HG03025 (cell line): ENCODE data around the gene ALOX5.
"Not testable (repeated sequence)": the region's sequence is repeated elsewhere in the genome, so short reads cannot be mapped to it uniquely, and the experiment has no call there.

ENCODE experiments used
- ATAC-seq: cut with Tn5 transposase; IDR thresholded peaks from one replicate; pipeline ENCODE4 v1.9.1; 2021; ENCODE audit warnings: mild to moderate bottlenecking, moderate library complexity; ENCODE audit not compliant: unreplicated experiment, low FRiP score

Gene ALOX5

DNA sequence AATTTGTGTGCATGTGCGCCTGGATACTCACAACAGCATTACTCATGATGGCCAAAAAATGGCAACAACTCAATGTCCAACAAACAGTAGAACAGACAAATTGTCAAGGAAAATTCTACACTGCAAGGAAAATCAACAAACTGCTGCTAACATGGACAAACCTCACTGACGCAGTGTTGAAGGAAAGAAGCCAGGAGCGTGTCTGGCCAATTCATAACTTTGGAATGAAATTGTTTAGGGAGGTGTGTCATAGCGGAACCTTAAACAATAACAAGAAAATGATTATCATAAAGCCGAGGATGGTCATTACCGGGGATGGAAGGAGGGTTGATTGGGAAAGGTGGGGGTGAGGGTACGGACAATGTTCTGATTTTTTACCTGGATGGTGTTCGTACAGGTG is 29.1 kb downstream of the ALOX5 start:
- no peak for ATAC-seq

- ATAC-seq = no peak
Measured at GRCh38 chr10:45404087-45404769, 30.2 kb downstream of the ALOX5 start.

- no peak for ATAC-seq
Measured at GRCh38 chr10:45404770-45405120, 30.7 kb downstream of the ALOX5 start.

DNA sequence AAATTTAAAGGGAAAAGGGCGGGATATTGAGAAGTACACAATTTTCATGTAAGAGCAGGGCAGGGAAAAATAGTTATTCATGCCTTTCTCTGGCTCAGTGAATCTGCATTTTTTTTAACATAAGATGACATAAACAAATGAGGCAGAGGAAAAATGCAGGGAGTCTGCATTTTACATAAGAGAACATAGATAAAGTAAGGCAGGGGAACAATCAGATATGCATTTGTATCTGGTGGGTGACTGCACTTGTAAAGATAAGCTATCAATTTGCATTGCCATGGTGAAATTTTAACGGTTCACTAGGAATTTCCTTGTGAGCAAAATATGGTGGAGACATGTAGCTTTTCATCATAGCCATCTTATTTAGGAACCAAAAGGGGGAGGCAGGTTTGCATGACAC is 33.5 kb downstream of the ALOX5 start:
- ATAC-seq = no peak

GRCh38 chr10:45408421-45409319 is 34.7 kb downstream of the ALOX5 start:
- ATAC-seq = no peak

- ATAC-seq = not testable (repeated sequence)
Measured at GRCh38 chr10:45409347-45409746, 35.3 kb downstream of the ALOX5 start.

- no peak for ATAC-seq
Measured at GRCh38 chr10:45409782-45410181, 35.8 kb downstream of the ALOX5 start.

DNA sequence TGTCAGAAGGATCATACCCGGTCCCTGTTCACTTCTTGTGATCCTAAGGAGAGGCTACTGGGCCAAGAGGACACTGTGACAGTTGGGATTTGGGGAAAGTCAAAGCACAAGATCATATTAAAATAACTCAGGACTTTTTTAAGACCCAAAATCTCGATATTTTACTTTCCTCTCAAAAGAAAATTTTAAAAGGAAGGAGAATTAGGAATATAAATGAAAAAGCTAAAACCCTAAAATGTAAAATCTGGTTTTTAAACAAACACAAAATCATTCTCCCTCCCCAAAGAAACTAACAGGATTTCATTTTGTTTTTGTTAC is 36.4 kb downstream of the ALOX5 start:
- no peak for ATAC-seq

DNA sequence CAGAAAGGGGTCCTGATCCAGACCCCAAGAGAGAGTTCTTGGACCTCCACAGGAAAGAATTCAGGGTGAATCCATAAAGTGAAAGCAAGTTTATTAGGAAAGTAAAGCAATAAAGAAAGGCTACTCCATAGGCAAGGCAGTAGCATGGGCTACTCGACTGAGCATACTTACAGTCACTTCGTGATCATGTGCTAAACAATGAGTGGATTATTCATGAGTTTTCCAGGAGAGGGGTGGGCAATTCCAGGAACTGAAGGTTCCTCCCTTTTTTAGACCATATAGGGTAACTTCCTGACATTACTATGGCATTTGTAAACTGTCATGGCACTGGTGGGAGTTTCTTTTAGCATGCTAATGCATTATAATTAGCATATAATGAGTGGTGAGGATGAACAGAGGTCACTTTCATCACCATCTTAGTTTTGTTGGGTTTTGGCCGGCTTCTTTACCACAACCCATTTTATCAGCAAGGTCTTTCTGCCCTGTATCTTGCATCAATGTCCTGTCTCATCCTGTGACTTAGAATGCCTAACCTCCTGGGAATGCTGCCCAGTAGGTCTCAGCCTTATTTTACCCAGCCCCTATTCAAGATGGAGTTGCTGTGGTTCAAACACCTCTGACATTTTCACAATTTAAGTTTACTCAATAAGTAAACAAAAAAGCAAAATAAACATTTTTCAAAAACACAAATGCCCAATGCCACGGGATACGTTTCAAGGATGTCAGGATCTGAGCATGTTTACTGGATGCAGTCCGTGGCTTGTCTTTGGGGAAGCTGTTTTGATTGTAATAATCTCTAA is 37.0 kb downstream of the ALOX5 start:
- no peak for ATAC-seq

DNA sequence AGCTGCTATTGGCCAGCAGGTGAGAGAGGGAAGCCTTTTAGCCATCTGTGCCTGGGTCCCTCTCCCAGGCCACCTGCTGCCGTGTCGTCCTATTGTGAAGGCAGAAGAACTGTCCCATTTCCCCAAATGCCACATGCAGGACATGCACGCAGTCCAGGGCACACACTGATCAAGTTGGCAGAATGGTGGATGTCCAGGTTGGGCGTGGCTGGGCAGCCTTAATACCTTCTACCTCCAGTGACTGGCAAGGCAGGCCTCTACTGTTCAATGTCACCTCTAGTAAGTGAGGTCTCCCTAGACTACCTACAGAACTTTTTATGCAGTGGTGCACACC is 37.6 kb downstream of the ALOX5 start:
- ATAC-seq = no peak

DNA sequence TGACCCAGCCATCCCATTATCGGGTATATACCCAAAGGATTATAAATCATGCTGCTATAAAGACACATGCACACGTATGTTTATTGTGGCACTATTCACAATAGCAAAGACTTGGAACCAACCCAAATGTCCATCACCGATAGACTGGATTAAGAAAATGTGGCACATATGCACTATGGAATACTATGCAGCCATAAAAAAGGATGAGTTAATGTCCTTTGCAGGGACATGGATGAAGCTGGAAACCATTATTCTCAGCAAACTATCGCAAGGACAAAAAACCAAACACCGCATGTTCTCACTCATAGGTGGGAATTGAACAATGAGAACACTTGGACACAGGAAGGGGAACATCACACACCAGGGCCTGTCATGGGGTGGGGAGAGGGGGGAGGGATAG is 41.0 kb downstream of the ALOX5 start:
- ATAC-seq = not testable (repeated sequence)

GRCh38 chr10:45416603-45417002 is 42.6 kb downstream of the ALOX5 start:
- ATAC-seq = no peak

- no peak for ATAC-seq
Measured at GRCh38 chr10:45417746-45418145, 43.7 kb downstream of the ALOX5 start.

GRCh38 chr10:45418417-45418848 is 44.4 kb downstream of the ALOX5 start:
- ATAC-seq = no peak

DNA sequence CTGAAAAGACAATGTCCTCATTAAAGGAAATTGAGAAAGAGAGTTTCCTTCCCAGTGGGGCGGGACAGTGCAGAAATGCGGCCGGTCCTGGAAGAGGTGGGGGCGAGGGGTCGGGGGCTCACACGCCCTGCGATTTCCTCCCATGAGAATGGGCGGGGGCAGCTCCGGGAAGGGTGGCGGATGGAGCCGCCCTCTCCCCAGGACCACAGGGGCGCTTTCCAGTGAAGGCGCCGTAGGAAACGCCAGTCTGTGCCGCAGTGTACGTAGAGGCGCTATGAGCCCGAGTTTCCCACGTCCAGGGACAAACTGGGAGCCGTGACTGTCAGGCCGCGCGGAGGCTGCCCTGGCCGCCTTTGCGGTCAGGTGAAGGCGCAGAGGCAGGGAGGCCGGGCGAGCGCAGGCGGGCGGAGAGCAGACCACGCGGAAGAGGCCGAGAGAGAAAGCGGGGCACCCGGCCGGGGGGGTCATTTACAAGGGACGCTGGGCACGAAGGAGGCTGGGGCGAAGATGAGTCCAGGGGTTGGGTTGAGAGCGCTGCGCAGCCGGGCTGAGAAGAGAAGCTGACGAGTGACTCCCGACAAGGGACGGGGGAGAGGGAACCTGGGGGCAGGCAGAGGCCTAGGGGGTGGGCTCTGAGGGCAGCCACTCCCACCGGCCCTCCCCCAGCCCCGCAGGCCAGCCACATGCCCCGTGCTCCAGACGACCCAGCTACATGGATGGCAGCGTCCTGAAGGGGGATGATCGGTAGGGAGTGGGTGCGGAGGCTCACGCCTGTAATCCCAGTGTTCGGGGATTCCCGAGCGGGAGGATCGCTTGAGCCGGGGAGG is 45.0 kb downstream of the ALOX5 start:
- peak; percentile 30 for ATAC-seq

GRCh38 chr10:45419676-45420025 is 45.6 kb downstream of the ALOX5 start:
- peak; percentile 3 for ATAC-seq

- ATAC-seq = peak; percentile 41
Measured at GRCh38 chr10:45420453-45421192, 46.6 kb downstream of the ALOX5 start.

GRCh38 chr10:45421221-45422097 is 47.4 kb downstream of the ALOX5 start:
- no peak for ATAC-seq
